Muscle of leg (tissue), 11 donors: ENCODE results near the gene KCNQ1OT1. TPM values are rescaled to one million over a fixed set of nuclear protein-coding genes. Genes with fewer than 3 reads are reported as not detected.

Experiments used
- DNase-seq: peaks from one replicate; pipeline ENCODE4 v3.0.0; 2013
- H3K27ac ChIP-seq: one replicate; pipeline ENCODE4 v1.5.1; 2013; ENCODE audit warnings: mild to moderate bottlenecking, low read length, control low read depth
- H3K27me3 ChIP-seq: one replicate; pipeline ENCODE4 v1.6.1; 2013; ENCODE audit warnings: low read length; ENCODE audit not compliant: control insufficient read depth, insufficient read depth
- H3K36me3 ChIP-seq: one replicate; pipeline ENCODE4 v1.6.1; 2013; ENCODE audit warnings: low read length; ENCODE audit not compliant: control insufficient read depth, insufficient read depth
- H3K4me1 ChIP-seq: one replicate; pipeline ENCODE4 v1.6.1; 2013; ENCODE audit warnings: low read length; ENCODE audit not compliant: control insufficient read depth, insufficient read depth
- H3K4me3 ChIP-seq: one replicate; pipeline ENCODE4 v1.5.1; 2013; ENCODE audit warnings: low read length, control low read depth
- H3K9me3 ChIP-seq: replicated peaks from 2 replicates; pipeline ENCODE4 v1.6.1; 2013; ENCODE audit warnings: low read depth, low read length; ENCODE audit not compliant: control insufficient read depth
- WGBS: methylation state at CpG from one replicate; pipeline ENCODE4 v1.1.5; 2013; ENCODE audit warnings: missing lambda C conversion rate; ENCODE audit not compliant: insufficient coverage; 5-methylcytosine and 5-hydroxymethylcytosine counted together
- polyA plus RNA-seq, 8 donors: library from polyadenylated mRNA; unstranded; fragments of 120-200 nt; gene quantifications; one replicate each; pipeline versions ENCODE4 v1.2.1 to v1.2.3, GENCODE V29; 2013; ENCODE audit warnings: inconsistent platforms in 1 of 8, low replicate concordance in 1 of 8; ENCODE audit not compliant: insufficient read length in 8 of 8, insufficient read depth in 1 of 8
- total RNA-seq: library from RNA; stranded (reverse); fragments of 120-200 nt; gene quantifications from one replicate; pipeline ENCODE4 v1.2.4, GENCODE V29; 2013

The KCNQ1OT1 gene
- total and polyA plus RNA-seq, 9 donors: 0.45 to 10.8 (median 1.00) TPM

- no peak overlapping the region for H3K4me3 ChIP-seq
- H3K27ac ChIP-seq: peak overlapping the region; percentile 85
- H3K27me3 ChIP-seq: no peaks in the 10 kb centered on the region
- peak; percentile 92 for DNase-seq
- peaks cover 75% of the 10 kb centered on the region for H3K9me3 ChIP-seq
- H3K4me1 ChIP-seq: peaks cover 50% of the 10 kb centered on the region
- H3K36me3 ChIP-seq: no peaks in the 10 kb centered on the region
- WGBS: 45% methylated on average over 2 of the region's 11 CpGs
Measured at GRCh38 chr11:2652333-2653197, 47.2 kb downstream of the KCNQ1OT1 start.

GRCh38 chr11:2651826-2652271 lies 47.9 kb downstream of the KCNQ1OT1 start:
- Histone ChIP-seq H3K4me1 (peaks cover 49% of the 10 kb centered on the region), H3K36me3 (no peaks in the 10 kb centered on the region), H3K27ac (peak overlapping the region; percentile 85), H3K4me3 (no peak overlapping the region), H3K27me3 (no peaks in the 10 kb centered on the region), H3K9me3 (peaks cover 79% of the 10 kb centered on the region)
- DNase-seq: peak; percentile 90
- 44% methylated on average over 4 of the region's 7 CpGs for WGBS

GRCh38 chr11:2651054-2651617 lies 48.7 kb downstream of the KCNQ1OT1 start:
- peaks cover 45% of the 10 kb centered on the region for H3K4me1 ChIP-seq
- no peaks in the 10 kb centered on the region for H3K27me3 ChIP-seq
- no peaks in the 10 kb centered on the region for H3K36me3 ChIP-seq
- H3K9me3 ChIP-seq: peaks cover 80% of the 10 kb centered on the region
- no peak for DNase-seq
- 94% methylated on average over 3 of the region's 4 CpGs for WGBS
- no peak overlapping the region for H3K4me3 ChIP-seq
- H3K27ac ChIP-seq: peak overlapping the region; percentile 85

- H3K27me3 ChIP-seq: no peaks in the 10 kb centered on the region
- DNase-seq: no peak
- no peak overlapping the region for H3K4me3 ChIP-seq
- WGBS: no CpG with 5 or more reads among the region's 2 CpGs
- peaks cover 40% of the 10 kb centered on the region for H3K4me1 ChIP-seq
- H3K27ac ChIP-seq: no peak overlapping the region
- no peaks in the 10 kb centered on the region for H3K36me3 ChIP-seq
- peaks cover 86% of the 10 kb centered on the region for H3K9me3 ChIP-seq
Measured at GRCh38 chr11:2650343-2650867, 49.4 kb downstream of the KCNQ1OT1 start.

GRCh38 chr11:2649848-2650247 lies 49.9 kb downstream of the KCNQ1OT1 start:
- Histone ChIP-seq H3K27ac (no peak overlapping the region), H3K4me3 (no peak overlapping the region), H3K4me1 (peaks cover 35% of the 10 kb centered on the region), H3K9me3 (peaks cover 87% of the 10 kb centered on the region), H3K27me3 (no peaks in the 10 kb centered on the region), H3K36me3 (no peaks in the 10 kb centered on the region)
- DNase-seq: no peak
- no CpG with 5 or more reads among the region's 2 CpGs for WGBS

GRCh38 chr11:2649400-2649799 lies 50.4 kb downstream of the KCNQ1OT1 start:
- Histone ChIP-seq H3K4me3 (no peak overlapping the region), H3K27ac (no peak overlapping the region), H3K36me3 (no peaks in the 10 kb centered on the region), H3K27me3 (no peaks in the 10 kb centered on the region), H3K4me1 (peaks cover 31% of the 10 kb centered on the region), H3K9me3 (peaks cover 89% of the 10 kb centered on the region)
- no peak for DNase-seq

- no CpG with 5 or more reads among the region's 6 CpGs for WGBS
- peaks cover 86% of the 10 kb centered on the region for H3K9me3 ChIP-seq
- H3K27me3 ChIP-seq: no peaks in the 10 kb centered on the region
- H3K27ac ChIP-seq: no peak overlapping the region
- DNase-seq: no peak
- no peak overlapping the region for H3K4me3 ChIP-seq
- no peaks in the 10 kb centered on the region for H3K36me3 ChIP-seq
- H3K4me1 ChIP-seq: peaks cover 17% of the 10 kb centered on the region
Measured at GRCh38 chr11:2647953-2648352, 51.8 kb downstream of the KCNQ1OT1 start.

GRCh38 chr11:2647167-2647566 lies 52.6 kb downstream of the KCNQ1OT1 start:
- no peaks in the 10 kb centered on the region for H3K36me3 ChIP-seq
- H3K4me1 ChIP-seq: peaks cover 10% of the 10 kb centered on the region
- no peak for DNase-seq
- H3K27ac ChIP-seq: no peak overlapping the region
- H3K9me3 ChIP-seq: peaks cover 84% of the 10 kb centered on the region
- no peaks in the 10 kb centered on the region for H3K27me3 ChIP-seq
- H3K4me3 ChIP-seq: no peak overlapping the region
- WGBS: no CpG with 5 or more reads among the region's 1 CpG

GRCh38 chr11:2645779-2646118 lies 54.0 kb downstream of the KCNQ1OT1 start:
- H3K4me1 ChIP-seq: no peaks in the 10 kb centered on the region
- H3K4me3 ChIP-seq: no peak overlapping the region
- WGBS: 80% methylated on average over 1 of the region's 1 CpG
- no peak for DNase-seq
- H3K27ac ChIP-seq: no peak overlapping the region
- no peaks in the 10 kb centered on the region for H3K27me3 ChIP-seq
- H3K9me3 ChIP-seq: peaks cover 85% of the 10 kb centered on the region
- no peaks in the 10 kb centered on the region for H3K36me3 ChIP-seq
